HFFc6 (cell line): ENCODE measurements around the gene FRMD4A. TPM values are rescaled to one million over a fixed set of nuclear protein-coding genes. Genes with fewer than 3 reads are reported as not detected.
"Not testable (repeated sequence)": the region's sequence is repeated elsewhere in the genome, so short reads cannot be mapped to it uniquely, and the experiment has no call there.

Source experiments
- DNase-seq: peaks from one replicate; pipeline ENCODE4 v3.0.0-alpha.2; 2018
- H3K27ac Mint-ChIP-seq: 2 replicates; pipeline ENCODE4 v1.8.0; 2020; ENCODE audit warnings: mild to moderate bottlenecking, mixed read lengths
- H3K27me3 Mint-ChIP-seq: 2 replicates; pipeline ENCODE4 v1.8.0; 2021; ENCODE audit warnings: mild to moderate bottlenecking, moderate library complexity, mixed read lengths; ENCODE audit not compliant: insufficient read depth
- H3K36me3 Mint-ChIP-seq: 2 replicates; pipeline ENCODE4 v1.8.0; 2021; ENCODE audit warnings: low read depth, mixed read lengths
- H3K4me1 Mint-ChIP-seq: 2 replicates; pipeline ENCODE4 v1.8.0; 2020; ENCODE audit warnings: low read depth, mixed read lengths
- H3K4me3 Mint-ChIP-seq: 2 replicates; pipeline ENCODE4 v1.8.0; 2020; ENCODE audit warnings: mild to moderate bottlenecking, moderate library complexity, mixed read lengths
- H3K9me3 Mint-ChIP-seq: 2 replicates; pipeline ENCODE4 v1.8.0; 2020; ENCODE audit warnings: mild to moderate bottlenecking, mixed read lengths
- CTCF ChIP-seq: fragments of 200-600 bp; sonication (generic); IDR thresholded peaks from 2 replicates; pipeline ENCODE4 v1.5.0; 2021; ENCODE audit warnings: antibody characterized with exemption, mild to moderate bottlenecking
- total RNA-seq, 6 experiments: library from RNA; stranded (reverse); fragmentation: NEBNext Ultra II Directional; extraction: Animal tissue kit (Norgen Biotek cat#: 25700); gene quantifications; 2 replicates in 1 of 6; 3 replicates in 5 of 6; pipeline ENCODE4 v1.2.3, GENCODE V29; 2021

FRMD4A gene
- total RNA-seq, 6 experiments from 2014 or later, result 76.7 to 117 (median 92.3) TPM

DNA sequence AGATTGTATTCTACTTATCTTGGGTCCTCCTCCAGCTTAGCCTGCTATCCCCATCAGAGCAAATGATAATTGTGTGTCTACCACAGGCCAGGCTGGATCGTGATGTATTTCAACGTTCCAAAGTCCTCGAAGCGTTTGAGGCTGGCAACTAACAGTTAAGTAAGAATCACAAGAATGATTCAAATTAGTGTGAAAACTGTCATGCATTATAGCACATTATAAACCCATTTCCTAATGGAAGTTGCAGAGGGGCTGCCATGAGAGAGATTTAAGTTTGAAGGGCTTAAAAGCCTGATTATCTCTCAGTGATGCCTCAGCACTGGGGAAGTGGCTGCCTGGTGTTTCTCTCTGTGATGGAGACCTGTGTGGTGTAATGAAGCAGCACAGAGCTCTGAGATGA is 119.1 kb downstream of the FRMD4A start:
- Mint-ChIP-seq H3K4me1 (no peaks in the 10 kb centered on the region), H3K36me3 (no peaks in the 10 kb centered on the region), H3K27ac (no peak overlapping the region), H3K27me3 (peaks cover 30% of the 10 kb centered on the region), H3K9me3 (no peaks in the 10 kb centered on the region), H3K4me3 (no peak overlapping the region)
- DNase-seq, result no peak
- TF ChIP-seq CTCF, result no peak

DNA sequence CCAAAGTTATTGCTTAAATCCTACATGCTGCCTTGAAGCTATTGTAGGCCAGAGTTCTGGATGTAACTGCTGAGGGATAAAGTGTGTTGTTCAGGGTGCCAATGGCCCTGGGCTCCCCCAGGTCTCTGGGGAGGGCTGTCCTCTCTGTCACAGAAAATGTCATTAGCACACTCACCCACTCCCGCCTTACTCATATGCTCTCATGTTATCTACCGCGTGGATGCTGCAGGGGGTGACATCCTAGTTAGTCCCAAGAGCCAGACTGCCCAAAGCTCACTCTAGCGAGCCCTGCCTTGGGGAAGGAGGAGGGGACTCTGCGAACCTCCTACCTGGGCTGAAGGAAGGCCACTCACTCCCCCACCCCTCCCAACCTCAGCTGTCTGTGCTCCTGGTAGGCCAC is 122.5 kb downstream of the FRMD4A start:
- Mint-ChIP-seq H3K27ac (no peak overlapping the region), H3K9me3 (no peaks in the 10 kb centered on the region), H3K4me1 (no peaks in the 10 kb centered on the region), H3K36me3 (no peaks in the 10 kb centered on the region), H3K27me3 (peaks cover 29% of the 10 kb centered on the region), H3K4me3 (no peak overlapping the region)
- DNase-seq, result no peak
- TF ChIP-seq CTCF, result no peak

DNA sequence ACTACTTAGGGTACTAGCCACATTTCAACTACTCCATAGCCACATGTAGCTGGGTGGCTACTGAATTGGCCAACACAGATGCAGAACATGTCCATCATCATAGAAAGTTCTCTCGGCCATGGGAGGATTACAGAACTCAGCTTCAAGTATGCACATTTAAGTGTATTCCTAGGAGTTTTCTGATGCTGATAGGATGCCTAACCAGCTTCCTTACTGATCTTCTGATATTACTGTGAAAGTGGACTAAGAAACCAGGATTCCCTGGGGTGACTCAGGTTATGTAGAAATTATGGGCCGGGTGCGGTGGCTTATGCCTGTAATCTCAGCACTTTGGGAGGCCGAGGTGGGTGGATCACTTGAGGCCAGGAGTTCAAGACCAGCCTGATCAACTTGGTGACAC is 125.5 kb downstream of the FRMD4A start:
- Mint-ChIP-seq H3K27me3 (peaks cover 21% of the 10 kb centered on the region), H3K4me3 (no peak overlapping the region), H3K36me3 (no peaks in the 10 kb centered on the region), H3K4me1 (no peaks in the 10 kb centered on the region), H3K27ac (no peak overlapping the region), H3K9me3 (no peaks in the 10 kb centered on the region)
- no peak for TF ChIP-seq CTCF
- no peak for DNase-seq

GRCh38 chr10:14200698-14201544 is 129.8 kb downstream of the FRMD4A start:
- no peak overlapping the region for H3K27ac Mint-ChIP-seq
- DNase-seq, result no peak
- H3K36me3 Mint-ChIP-seq, result no peaks in the 10 kb centered on the region
- H3K4me1 Mint-ChIP-seq, result no peaks in the 10 kb centered on the region
- H3K9me3 Mint-ChIP-seq, result no peaks in the 10 kb centered on the region
- H3K4me3 Mint-ChIP-seq, result no peak overlapping the region
- peak; percentile 44; the same call in 1 of the 2 replicates for TF ChIP-seq CTCF
- H3K27me3 Mint-ChIP-seq, result peaks cover 20% of the 10 kb centered on the region

DNA sequence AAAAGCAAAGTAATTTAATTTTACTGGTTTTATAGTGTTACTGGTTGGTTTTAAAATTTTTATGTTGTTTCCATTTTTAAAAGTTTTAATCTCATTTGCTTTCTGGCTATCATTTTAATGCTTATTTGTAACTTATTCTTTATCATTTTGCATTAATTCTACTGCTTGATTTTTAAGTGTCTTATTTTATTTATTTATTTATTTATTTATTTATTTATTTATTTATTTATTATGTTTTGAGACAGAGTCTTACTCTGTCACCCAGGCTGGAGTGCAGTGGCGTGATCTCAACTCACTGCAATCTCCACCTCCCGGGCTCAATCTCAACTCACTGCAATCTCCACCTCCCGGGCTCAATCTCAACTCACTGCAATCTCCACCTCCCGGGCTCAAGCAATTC is 131.6 kb downstream of the FRMD4A start:
- not testable (repeated sequence) for H3K36me3 Mint-ChIP-seq, DNase-seq, H3K4me3 Mint-ChIP-seq, H3K4me1 Mint-ChIP-seq, H3K27ac Mint-ChIP-seq, H3K9me3 Mint-ChIP-seq
- peaks cover 22% of the 10 kb centered on the region for H3K27me3 Mint-ChIP-seq

DNA sequence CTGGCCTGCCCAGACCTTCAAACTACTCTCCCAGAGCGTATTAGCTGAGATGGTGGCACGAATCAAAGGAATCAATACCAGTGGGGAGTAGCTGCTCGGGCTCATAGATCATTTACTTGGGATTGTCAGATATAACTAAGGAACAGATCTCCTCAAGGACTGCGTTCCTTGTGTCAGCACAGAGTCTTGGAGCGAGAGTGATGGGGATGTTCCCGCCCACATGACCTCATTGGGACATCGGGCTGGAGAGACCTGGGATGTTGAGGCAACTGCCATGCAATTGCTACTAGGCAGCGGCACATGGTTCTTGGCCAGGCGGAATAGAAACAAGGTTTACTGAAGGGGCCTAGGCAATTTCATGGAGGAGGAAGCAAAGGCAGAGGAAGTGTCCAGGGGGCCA is 132.6 kb downstream of the FRMD4A start:
- H3K27ac Mint-ChIP-seq, result no peak overlapping the region
- H3K4me1 Mint-ChIP-seq, result no peaks in the 10 kb centered on the region
- TF ChIP-seq CTCF, result no peak

More for the DNA sequence above, 132.6 kb downstream of the FRMD4A start:
- Mint-ChIP-seq H3K9me3 (no peaks in the 10 kb centered on the region), H3K27me3 (peaks cover 26% of the 10 kb centered on the region), H3K36me3 (no peaks in the 10 kb centered on the region), H3K4me3 (no peak overlapping the region)
- DNase-seq, result no peak
